Adipocyte (in vitro differentiated cells): Measurements from ENCODE around the gene TTC32.
"Not testable (repeated sequence)": the region's sequence is repeated elsewhere in the genome, so short reads cannot be mapped to it uniquely, and the experiment has no call there.

Source experiments
- DNase-seq: peaks from one replicate; pipeline ENCODE4 v3.0.0-alpha.2; 2015; ENCODE audit warnings: low read depth
- H3K27me3 ChIP-seq: replicated peaks from 2 replicates; pipeline ENCODE4 v1.7.0; 2013; ENCODE audit warnings: mild to moderate bottlenecking, low read length, moderate library complexity; ENCODE audit not compliant: control insufficient read depth, insufficient read depth
- H3K36me3 ChIP-seq: 2 replicates; pipeline ENCODE4 v1.7.0; 2013; ENCODE audit warnings: low read length, mild to moderate bottlenecking, moderate library complexity; ENCODE audit not compliant: control insufficient read depth, insufficient read depth, severe bottlenecking
- H3K4me1 ChIP-seq: 2 replicates; pipeline ENCODE4 v1.7.0; 2013; ENCODE audit warnings: mild to moderate bottlenecking, low read length, moderate library complexity; ENCODE audit not compliant: control insufficient read depth, insufficient read depth
- H3K4me3 ChIP-seq: 2 replicates; pipeline ENCODE4 v1.7.0; 2013; ENCODE audit warnings: mild to moderate bottlenecking, low read length, moderate library complexity
- H3K9ac ChIP-seq: 2 replicates; pipeline ENCODE4 v1.7.0; 2013; ENCODE audit warnings: mild to moderate bottlenecking, low read length, moderate library complexity
- H3K9me3 ChIP-seq: 2 replicates; pipeline ENCODE4 v1.7.0; 2013; ENCODE audit warnings: mild to moderate bottlenecking, low read length, moderate library complexity; ENCODE audit not compliant: control insufficient read depth

TTC32 gene

DNA sequence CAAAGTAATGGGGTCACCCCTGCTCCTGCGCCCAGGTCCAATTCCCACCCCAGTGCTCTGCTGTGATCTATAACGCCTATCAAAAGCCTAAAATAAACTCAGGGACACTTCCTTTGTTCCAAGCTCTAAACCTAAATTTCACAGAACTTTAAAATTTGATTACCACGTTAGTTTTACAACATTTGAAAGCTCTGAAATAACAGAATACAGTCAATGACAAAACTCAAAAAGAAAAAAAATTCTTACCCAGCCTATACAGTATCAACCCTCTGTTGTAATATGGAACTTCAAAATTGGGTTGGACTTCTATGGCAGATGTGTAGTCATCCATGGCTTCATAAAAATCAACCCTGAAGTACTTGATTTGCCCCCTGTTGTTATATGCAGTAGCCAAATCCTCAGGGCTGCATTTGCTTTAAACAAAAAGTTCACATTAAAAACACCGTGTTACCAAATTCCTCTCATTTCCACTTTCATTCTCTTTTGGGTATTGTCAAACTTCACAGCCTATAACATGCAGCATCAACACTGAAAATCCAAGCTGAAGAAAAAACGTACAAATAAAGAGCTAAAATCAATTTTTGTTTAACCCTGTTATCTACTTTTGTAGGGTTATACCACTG, 4.0 kb downstream of the TTC32 start:
- DNase-seq, result no peak
- H3K9me3 ChIP-seq, result no peaks in the 10 kb centered on the region
- peak overlapping the region; percentile 38 for H3K9ac ChIP-seq
- peaks cover 66% of the 10 kb centered on the region for H3K4me1 ChIP-seq
- no peaks in the 10 kb centered on the region for H3K36me3 ChIP-seq
- no peaks in the 10 kb centered on the region for H3K27me3 ChIP-seq
- H3K4me3 ChIP-seq, result peak overlapping the region; percentile 68

- peak; percentile 22 for DNase-seq
- H3K27me3 ChIP-seq, result no peaks in the 10 kb centered on the region
- peak overlapping the region; percentile 50 for H3K9ac ChIP-seq
- H3K36me3 ChIP-seq, result no peaks in the 10 kb centered on the region
- no peaks in the 10 kb centered on the region for H3K9me3 ChIP-seq
- no peak overlapping the region for H3K4me3 ChIP-seq
- peaks cover 57% of the 10 kb centered on the region for H3K4me1 ChIP-seq
Measured at GRCh38 chr2:19895535-19895934, 6.2 kb downstream of the TTC32 start.

GRCh38 chr2:19894134-19894792, 7.5 kb downstream of the TTC32 start:
- Histone ChIP-seq H3K4me3 (no peak overlapping the region), H3K9me3 (no peaks in the 10 kb centered on the region), H3K27me3 (no peaks in the 10 kb centered on the region), H3K36me3 (no peaks in the 10 kb centered on the region), H3K9ac (no peak overlapping the region), H3K4me1 (peaks cover 49% of the 10 kb centered on the region)
- DNase-seq, result no peak

DNA sequence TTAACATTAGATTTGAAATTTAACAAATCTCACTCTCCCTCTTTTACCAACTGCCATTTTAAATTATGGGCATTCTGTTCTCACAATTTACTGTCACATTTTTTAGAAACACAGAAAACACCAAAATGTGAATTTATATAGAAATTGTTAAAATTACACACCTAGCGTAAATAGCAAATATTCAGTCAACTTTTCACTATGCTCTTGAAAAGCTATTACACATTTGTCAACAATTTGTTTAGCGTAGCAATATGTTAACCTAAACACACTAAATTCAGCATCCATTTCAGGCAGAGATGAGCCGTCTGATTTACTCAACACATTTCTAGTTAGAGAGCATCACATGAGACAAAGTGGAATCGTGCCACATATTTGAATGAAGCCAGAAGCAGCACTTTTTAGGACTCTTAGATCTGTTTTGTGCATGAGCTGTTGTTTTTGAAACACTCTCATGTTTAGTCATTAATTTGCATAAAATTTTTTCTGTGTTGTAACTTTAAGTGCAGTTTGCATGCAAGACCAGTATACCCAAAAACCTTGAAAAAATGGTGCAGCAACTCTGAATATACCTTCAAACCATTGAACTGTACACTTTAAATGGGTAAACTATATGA, 8.2 kb downstream of the TTC32 start:
- no peak for DNase-seq
- no peaks in the 10 kb centered on the region for H3K36me3 ChIP-seq
- no peaks in the 10 kb centered on the region for H3K27me3 ChIP-seq
- no peak overlapping the region for H3K9ac ChIP-seq
- peaks cover 43% of the 10 kb centered on the region for H3K4me1 ChIP-seq
- no peak overlapping the region for H3K4me3 ChIP-seq
- H3K9me3 ChIP-seq, result no peaks in the 10 kb centered on the region

GRCh38 chr2:19891971-19892370, 9.8 kb downstream of the TTC32 start:
- not testable (repeated sequence) for H3K9ac ChIP-seq, H3K36me3 ChIP-seq, H3K27me3 ChIP-seq, H3K9me3 ChIP-seq, DNase-seq, H3K4me3 ChIP-seq
- peaks cover 27% of the 10 kb centered on the region for H3K4me1 ChIP-seq

DNA sequence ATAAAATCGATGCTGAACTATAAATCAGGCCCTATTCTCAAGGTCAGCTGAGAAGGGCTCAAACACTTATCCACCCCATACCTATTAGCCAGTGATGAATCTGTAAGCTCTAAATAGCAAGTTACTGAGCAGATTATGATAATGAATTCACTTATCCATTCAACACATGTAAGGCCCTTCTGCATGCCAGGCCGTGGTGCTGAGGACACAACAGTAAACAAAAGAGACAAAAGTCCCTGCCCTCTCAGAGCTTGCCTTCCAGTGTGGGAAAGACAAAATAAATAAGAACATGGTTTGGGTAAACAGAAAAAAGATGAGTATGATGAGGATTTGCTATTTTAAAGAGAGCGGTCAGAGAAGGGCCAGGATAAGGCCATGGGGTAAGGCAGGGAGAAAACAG, 11.7 kb downstream of the TTC32 start:
- DNase-seq, result no peak
- peaks cover 17% of the 10 kb centered on the region for H3K4me1 ChIP-seq
- no peaks in the 10 kb centered on the region for H3K9me3 ChIP-seq
- H3K27me3 ChIP-seq, result no peaks in the 10 kb centered on the region
- H3K9ac ChIP-seq, result no peak overlapping the region
- H3K36me3 ChIP-seq, result no peaks in the 10 kb centered on the region
- no peak overlapping the region for H3K4me3 ChIP-seq

DNA sequence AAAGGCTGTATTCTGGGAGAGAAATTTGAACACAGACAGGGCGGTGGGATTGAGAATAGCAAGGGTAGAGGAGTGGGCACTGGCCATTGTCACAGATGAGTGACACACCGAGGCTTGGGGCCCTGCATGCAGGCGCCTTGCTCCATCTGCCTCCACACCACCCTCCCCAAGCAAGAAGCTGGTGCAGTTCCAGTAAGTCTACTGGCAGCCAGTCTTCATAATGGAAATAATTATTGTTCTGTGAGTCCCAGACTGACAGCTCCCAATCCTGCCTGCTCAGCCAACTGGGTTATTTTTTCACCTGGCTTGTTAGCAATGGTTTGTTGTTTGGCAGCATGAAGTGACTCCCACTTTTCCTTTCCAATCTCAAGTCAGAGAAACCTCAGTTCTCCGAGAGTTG, 13.0 kb downstream of the TTC32 start:
- no peak for DNase-seq
- H3K4me3 ChIP-seq, result no peak overlapping the region

GRCh38 chr2:19887510-19887909, 14.3 kb downstream of the TTC32 start:
- no peak for DNase-seq
- no peaks in the 10 kb centered on the region for H3K9me3 ChIP-seq
- H3K27me3 ChIP-seq, result no peaks in the 10 kb centered on the region
- H3K36me3 ChIP-seq, result no peaks in the 10 kb centered on the region
- no peak overlapping the region for H3K9ac ChIP-seq
- no peaks in the 10 kb centered on the region for H3K4me1 ChIP-seq
- no peak overlapping the region for H3K4me3 ChIP-seq

More for the DNA sequence above, 13.0 kb downstream of the TTC32 start:
- H3K9me3 ChIP-seq, result no peaks in the 10 kb centered on the region
- no peaks in the 10 kb centered on the region for H3K27me3 ChIP-seq
- H3K4me1 ChIP-seq, result peaks cover 7% of the 10 kb centered on the region
- H3K9ac ChIP-seq, result no peak overlapping the region
- no peaks in the 10 kb centered on the region for H3K36me3 ChIP-seq

DNA sequence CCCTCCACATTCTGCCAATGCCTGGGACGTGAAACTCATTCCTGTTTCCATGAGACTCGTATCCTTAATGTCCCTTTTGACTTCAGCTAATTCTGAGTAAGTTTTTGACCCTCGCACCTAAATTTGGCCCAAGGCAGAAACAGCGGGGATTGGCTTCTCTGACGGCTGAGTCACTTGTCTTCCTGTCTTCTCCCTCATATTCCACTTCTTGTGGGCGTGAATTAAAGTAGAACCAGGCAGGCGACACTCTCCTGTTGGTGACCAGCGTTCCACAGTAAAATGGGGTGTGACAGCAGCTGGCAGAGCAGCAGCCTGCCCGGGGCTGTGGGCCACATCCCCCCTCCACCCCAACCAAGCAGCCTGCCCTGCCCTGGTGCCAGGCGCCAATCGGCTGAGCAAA, 15.5 kb downstream of the TTC32 start:
- no peak overlapping the region for H3K4me3 ChIP-seq

DNA sequence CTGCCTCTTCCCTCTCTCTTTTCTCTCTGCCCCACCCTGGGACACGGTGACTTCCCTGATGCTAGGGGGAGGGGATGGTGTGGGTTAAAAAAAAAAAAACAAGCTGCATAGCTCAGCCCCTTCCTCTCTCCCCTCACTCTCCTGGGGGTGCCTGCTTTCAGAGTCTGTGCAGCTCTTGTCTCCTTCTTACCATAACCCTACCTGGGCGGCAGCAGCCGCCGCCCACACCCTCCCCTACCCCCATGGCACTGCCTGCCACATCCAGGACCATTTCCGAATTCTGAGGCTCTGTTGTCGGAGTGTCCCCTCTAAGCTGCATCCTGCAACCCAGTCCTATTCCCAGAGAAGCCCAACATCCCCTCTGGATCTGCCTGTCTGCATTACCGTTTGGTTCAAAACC, 16.0 kb downstream of the TTC32 start:
- Histone ChIP-seq H3K36me3 (no peaks in the 10 kb centered on the region), H3K9me3 (no peaks in the 10 kb centered on the region), H3K9ac (no peak overlapping the region), H3K4me1 (no peaks in the 10 kb centered on the region), H3K27me3 (no peaks in the 10 kb centered on the region), H3K4me3 (no peak overlapping the region)
- DNase-seq, result no peak

More for the DNA sequence above, 15.5 kb downstream of the TTC32 start:
- Histone ChIP-seq H3K4me1 (no peaks in the 10 kb centered on the region), H3K27me3 (no peaks in the 10 kb centered on the region), H3K36me3 (no peaks in the 10 kb centered on the region), H3K9ac (no peak overlapping the region), H3K9me3 (no peaks in the 10 kb centered on the region)
- DNase-seq, result no peak

- no peaks in the 10 kb centered on the region for H3K4me1 ChIP-seq
- H3K9ac ChIP-seq, result no peak overlapping the region
- DNase-seq, result no peak
- H3K4me3 ChIP-seq, result no peak overlapping the region
- no peaks in the 10 kb centered on the region for H3K36me3 ChIP-seq
- H3K9me3 ChIP-seq, result no peaks in the 10 kb centered on the region
- H3K27me3 ChIP-seq, result no peaks in the 10 kb centered on the region
Measured at GRCh38 chr2:19883971-19884720, 17.6 kb downstream of the TTC32 start.
